Mesendoderm (in vitro differentiated cells): ENCODE results near the gene RANGAP1.

Experiments
- DNase-seq: peaks from one replicate; pipeline ENCODE4 v3.0.0; 2013
- H2AK5ac ChIP-seq: 2 replicates; pipeline ENCODE4 v1.6.1; 2013; ENCODE audit warnings: low read length, inconsistent platforms
- H2BK120ac ChIP-seq: 2 replicates; pipeline ENCODE4 v1.6.1; 2013; ENCODE audit warnings: low read depth, mild to moderate bottlenecking, low read length, moderate library complexity, mixed read lengths
- H2BK15ac ChIP-seq: replicated peaks from 2 replicates; pipeline ENCODE4 v1.6.1; 2013; ENCODE audit warnings: low read depth, mild to moderate bottlenecking, moderate library complexity
- H2BK5ac ChIP-seq: 2 replicates; pipeline ENCODE4 v1.6.1; 2013; ENCODE audit warnings: low read length, inconsistent platforms
- H3K18ac ChIP-seq: 2 replicates; pipeline ENCODE4 v1.6.1; 2013; ENCODE audit warnings: mild to moderate bottlenecking, low read length, mixed read lengths
- H3K23ac ChIP-seq: one replicate; pipeline ENCODE4 v1.6.1; 2013; ENCODE audit warnings: low read length
- H3K27ac ChIP-seq: 2 replicates; pipeline ENCODE4 v1.5.1; 2013; ENCODE audit warnings: low read depth, mild to moderate bottlenecking, inconsistent platforms, low read length, moderate library complexity
- H3K27me3 ChIP-seq: 2 replicates; pipeline ENCODE4 v1.6.1; 2013; ENCODE audit warnings: low read length, control low read depth, mild to moderate bottlenecking, inconsistent platforms; ENCODE audit not compliant: insufficient read depth, poor library complexity
- H3K36me3 ChIP-seq: 2 replicates; pipeline ENCODE4 v1.6.1; 2013; ENCODE audit warnings: low read length, inconsistent platforms; ENCODE audit not compliant: control insufficient read depth, insufficient read depth
- H3K4ac ChIP-seq: one replicate; pipeline ENCODE4 v1.6.1; 2013; ENCODE audit warnings: low read depth, mild to moderate bottlenecking, low read length, moderate library complexity
- H3K4me1 ChIP-seq: 2 replicates; pipeline ENCODE4 v1.6.1; 2013; ENCODE audit warnings: low read depth, low read length, inconsistent platforms; ENCODE audit not compliant: control insufficient read depth
- H3K4me2 ChIP-seq: 2 replicates; pipeline ENCODE4 v1.6.1; 2013; ENCODE audit warnings: low read length
- H3K4me3 ChIP-seq: 2 replicates; pipeline ENCODE4 v1.5.1; 2013; ENCODE audit warnings: mild to moderate bottlenecking, low read length
- H3K56ac ChIP-seq: one replicate; pipeline ENCODE4 v1.6.1; 2013; ENCODE audit warnings: low read length
- H3K79me1 ChIP-seq: 2 replicates; pipeline ENCODE4 v1.6.1; 2013; ENCODE audit warnings: low read length, inconsistent platforms
- H3K79me2 ChIP-seq: 2 replicates; pipeline ENCODE4 v1.6.1; 2013; ENCODE audit warnings: mild to moderate bottlenecking, low read length; ENCODE audit not compliant: control insufficient read depth, insufficient read depth
- H3K9ac ChIP-seq: 2 replicates; pipeline ENCODE4 v1.6.1; 2013; ENCODE audit warnings: low read length, inconsistent platforms
- H4K5ac ChIP-seq: one replicate; pipeline ENCODE4 v1.6.1; 2013; ENCODE audit warnings: low read length
- H4K8ac ChIP-seq: one replicate; pipeline ENCODE4 v1.6.1; 2013; ENCODE audit warnings: low read depth, mild to moderate bottlenecking, control low read depth, low read length, moderate library complexity
- WGBS: extraction: QIAGEN DNeasy Blood & Tissue Kit; methylation state at CpG from one replicate; pipeline ENCODE4 v1.1.7; 2013; ENCODE audit warnings: low lambda C conversion rate, missing lambda C conversion rate; ENCODE audit not compliant: insufficient coverage; ENCODE audit errors: extremely low coverage; 5-methylcytosine and 5-hydroxymethylcytosine counted together

The RANGAP1 gene

GRCh38 chr22:41254230-41254629, 31.8 kb downstream of the RANGAP1 start:
- H3K36me3 ChIP-seq: peaks cover 42% of the 10 kb centered on the region
- no peak for DNase-seq
- no peak overlapping the region for H3K56ac ChIP-seq

GRCh38 chr22:41252365-41252764, 33.6 kb downstream of the RANGAP1 start:
- no peak overlapping the region for H2BK5ac ChIP-seq
- H4K8ac ChIP-seq: no peak overlapping the region
- peaks cover 48% of the 10 kb centered on the region for H3K36me3 ChIP-seq

More at GRCh38 chr22:41254230-41254629, 31.8 kb downstream of the RANGAP1 start:
- Histone ChIP-seq H3K27me3 (no peaks in the 10 kb centered on the region), H3K4me2 (no peak overlapping the region), H3K18ac (no peak overlapping the region), H3K9ac (no peak overlapping the region), H2AK5ac (no peak overlapping the region), H4K5ac (no peak overlapping the region), H2BK5ac (no peak overlapping the region), H2BK120ac (no peak overlapping the region), H2BK15ac (no peak overlapping the region), H3K4ac (no peak overlapping the region), H3K79me1 (peaks cover 2% of the 10 kb centered on the region), H3K23ac (no peak overlapping the region), H3K4me1 (peaks cover 2% of the 10 kb centered on the region), H3K4me3 (no peak overlapping the region), H3K27ac (no peak overlapping the region), H4K8ac (no peak overlapping the region), H3K79me2 (no peaks in the 10 kb centered on the region)
- WGBS: no CpG with 5 or more reads among the region's 7 CpGs

GRCh38 chr22:41250127-41250526, 35.9 kb downstream of the RANGAP1 start:
- H3K79me1 ChIP-seq: no peaks in the 10 kb centered on the region
- peaks cover 46% of the 10 kb centered on the region for H3K36me3 ChIP-seq
- no peaks in the 10 kb centered on the region for H3K27me3 ChIP-seq
- H2AK5ac ChIP-seq: no peak overlapping the region
- no peaks in the 10 kb centered on the region for H3K79me2 ChIP-seq
- no peak overlapping the region for H2BK5ac ChIP-seq
- no peak overlapping the region for H4K5ac ChIP-seq
- no peak overlapping the region for H3K4ac ChIP-seq
- no peak overlapping the region for H3K27ac ChIP-seq
- H3K56ac ChIP-seq: no peak overlapping the region
- H3K4me1 ChIP-seq: no peaks in the 10 kb centered on the region
- H2BK15ac ChIP-seq: no peak overlapping the region
- H3K4me2 ChIP-seq: no peak overlapping the region
- WGBS: no CpG with 5 or more reads among the region's 12 CpGs
- no peak overlapping the region for H4K8ac ChIP-seq
- H2BK120ac ChIP-seq: no peak overlapping the region
- no peak overlapping the region for H3K23ac ChIP-seq
- H3K18ac ChIP-seq: no peak overlapping the region
- no peak for DNase-seq
- no peak overlapping the region for H3K9ac ChIP-seq
- no peak overlapping the region for H3K4me3 ChIP-seq

More at GRCh38 chr22:41252365-41252764, 33.6 kb downstream of the RANGAP1 start:
- no CpG with 5 or more reads among the region's 8 CpGs for WGBS
- no peak overlapping the region for H3K23ac ChIP-seq
- H2AK5ac ChIP-seq: no peak overlapping the region
- no peaks in the 10 kb centered on the region for H3K27me3 ChIP-seq
- H3K18ac ChIP-seq: no peak overlapping the region
- no peak overlapping the region for H4K5ac ChIP-seq
- no peak for DNase-seq
- no peak overlapping the region for H3K9ac ChIP-seq
- H3K4me3 ChIP-seq: no peak overlapping the region
- H3K27ac ChIP-seq: no peak overlapping the region
- H2BK120ac ChIP-seq: no peak overlapping the region
- H3K4me2 ChIP-seq: no peak overlapping the region
- no peak overlapping the region for H3K4ac ChIP-seq
- H3K79me1 ChIP-seq: no peaks in the 10 kb centered on the region
- peaks cover 2% of the 10 kb centered on the region for H3K4me1 ChIP-seq
- H3K79me2 ChIP-seq: no peaks in the 10 kb centered on the region
- H3K56ac ChIP-seq: no peak overlapping the region
- H2BK15ac ChIP-seq: no peak overlapping the region

- Histone ChIP-seq H2AK5ac (no peak overlapping the region), H4K8ac (no peak overlapping the region), H3K4me1 (no peaks in the 10 kb centered on the region), H2BK120ac (no peak overlapping the region), H4K5ac (no peak overlapping the region), H3K23ac (no peak overlapping the region), H3K56ac (no peak overlapping the region), H3K4ac (no peak overlapping the region), H3K27me3 (no peaks in the 10 kb centered on the region), H3K27ac (no peak overlapping the region), H2BK5ac (no peak overlapping the region), H3K79me1 (no peaks in the 10 kb centered on the region), H3K79me2 (no peaks in the 10 kb centered on the region), H3K4me2 (no peak overlapping the region), H3K9ac (no peak overlapping the region), H3K4me3 (no peak overlapping the region), H2BK15ac (no peak overlapping the region), H3K18ac (no peak overlapping the region), H3K36me3 (peaks cover 48% of the 10 kb centered on the region)
- WGBS: no CpG with 5 or more reads among the region's 14 CpGs
- no peak for DNase-seq
Observed at GRCh38 chr22:41249442-41249841, 36.5 kb downstream of the RANGAP1 start.

GRCh38 chr22:41248758-41249157, 37.2 kb downstream of the RANGAP1 start:
- Histone ChIP-seq H3K27me3 (no peaks in the 10 kb centered on the region), H4K8ac (no peak overlapping the region), H3K4me1 (no peaks in the 10 kb centered on the region), H3K23ac (no peak overlapping the region), H3K18ac (no peak overlapping the region), H3K4me2 (no peak overlapping the region), H3K79me2 (no peaks in the 10 kb centered on the region), H3K36me3 (peaks cover 45% of the 10 kb centered on the region), H2BK5ac (no peak overlapping the region), H3K56ac (no peak overlapping the region), H3K79me1 (no peaks in the 10 kb centered on the region), H4K5ac (no peak overlapping the region), H3K4me3 (no peak overlapping the region), H2BK15ac (no peak overlapping the region), H3K9ac (no peak overlapping the region), H2BK120ac (no peak overlapping the region), H3K27ac (no peak overlapping the region), H2AK5ac (no peak overlapping the region), H3K4ac (no peak overlapping the region)
- WGBS: no CpG with 5 or more reads among the region's 10 CpGs
- no peak for DNase-seq

GRCh38 chr22:41248314-41248713, 37.7 kb downstream of the RANGAP1 start:
- WGBS: no CpG with 5 or more reads among the region's 15 CpGs
- Histone ChIP-seq H3K23ac (no peak overlapping the region), H3K18ac (no peak overlapping the region), H3K27me3 (no peaks in the 10 kb centered on the region), H4K5ac (no peak overlapping the region), H3K4ac (no peak overlapping the region), H3K4me3 (no peak overlapping the region), H3K36me3 (peaks cover 43% of the 10 kb centered on the region), H3K79me2 (no peaks in the 10 kb centered on the region), H2BK5ac (no peak overlapping the region), H3K4me2 (no peak overlapping the region), H2BK120ac (no peak overlapping the region), H2AK5ac (no peak overlapping the region), H2BK15ac (no peak overlapping the region), H4K8ac (no peak overlapping the region), H3K4me1 (no peaks in the 10 kb centered on the region), H3K27ac (no peak overlapping the region), H3K79me1 (no peaks in the 10 kb centered on the region), H3K56ac (no peak overlapping the region), H3K9ac (no peak overlapping the region)
- DNase-seq: no peak
